ENCODE data around the gene GNB5.
"Not testable (repeated sequence)": the region's sequence is repeated elsewhere in the genome, so short reads cannot be mapped to it uniquely, and the experiment has no call there.

GNB5 gene

DNA sequence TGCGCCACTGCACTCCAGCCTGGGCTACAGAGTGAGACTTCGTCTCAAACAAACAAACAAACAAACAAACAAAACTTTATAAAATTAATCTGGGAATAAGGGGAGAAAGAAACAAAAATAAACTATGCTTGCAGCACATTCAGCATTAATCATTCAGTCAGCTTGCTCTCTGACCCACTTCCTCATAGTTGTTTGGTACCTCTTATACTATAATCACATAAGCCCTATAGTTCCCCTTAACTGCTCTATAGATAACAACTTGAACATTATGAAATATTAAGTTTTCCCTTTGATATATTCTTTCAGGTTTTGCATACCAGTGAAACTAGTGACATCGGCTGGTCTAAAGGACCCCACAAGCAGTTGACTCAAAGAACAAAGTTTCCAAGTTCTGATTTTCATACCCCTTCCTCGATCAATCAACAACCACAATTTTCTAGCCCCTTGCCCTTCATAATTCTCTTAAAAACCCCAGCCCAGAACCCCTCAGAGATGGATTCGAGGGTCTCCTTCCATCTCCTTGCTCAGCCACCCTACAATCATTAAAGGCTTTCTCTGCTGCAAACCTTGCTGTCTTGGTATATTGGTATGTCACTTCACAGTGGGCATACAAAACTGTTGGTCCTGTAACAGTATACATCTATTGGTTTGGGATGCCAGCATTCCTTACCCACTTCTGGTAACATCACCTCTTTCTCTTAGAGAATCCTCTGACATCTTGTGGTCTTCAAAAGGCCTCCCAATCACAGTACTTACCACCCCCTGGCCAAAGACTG is 105.0 kb downstream of the GNB5 start:
- TF ChIP-seq, protein P1, sequence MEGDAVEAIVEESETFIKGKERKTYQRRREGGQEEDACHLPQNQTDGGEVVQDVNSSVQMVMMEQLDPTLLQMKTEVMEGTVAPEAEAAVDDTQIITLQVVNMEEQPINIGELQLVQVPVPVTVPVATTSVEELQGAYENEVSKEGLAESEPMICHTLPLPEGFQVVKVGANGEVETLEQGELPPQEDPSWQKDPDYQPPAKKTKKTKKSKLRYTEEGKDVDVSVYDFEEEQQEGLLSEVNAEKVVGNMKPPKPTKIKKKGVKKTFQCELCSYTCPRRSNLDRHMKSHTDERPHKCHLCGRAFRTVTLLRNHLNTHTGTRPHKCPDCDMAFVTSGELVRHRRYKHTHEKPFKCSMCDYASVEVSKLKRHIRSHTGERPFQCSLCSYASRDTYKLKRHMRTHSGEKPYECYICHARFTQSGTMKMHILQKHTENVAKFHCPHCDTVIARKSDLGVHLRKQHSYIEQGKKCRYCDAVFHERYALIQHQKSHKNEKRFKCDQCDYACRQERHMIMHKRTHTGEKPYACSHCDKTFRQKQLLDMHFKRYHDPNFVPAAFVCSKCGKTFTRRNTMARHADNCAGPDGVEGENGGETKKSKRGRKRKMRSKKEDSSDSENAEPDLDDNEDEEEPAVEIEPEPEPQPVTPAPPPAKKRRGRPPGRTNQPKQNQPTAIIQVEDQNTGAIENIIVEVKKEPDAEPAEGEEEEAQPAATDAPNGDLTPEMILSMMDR (IDR thresholded peaks at IDR 0.05; ENCODE audit: low read depth, low read length): no peak
- Histone ChIP-seq H3K27me3 (no peaks in the 10 kb centered on the region), H3K36me3 (no peaks in the 10 kb centered on the region), H3K9me3 (no peaks in the 10 kb centered on the region; the same call in 1 of the 2 replicates), H3K4me3 (ENCODE audit: low read depth, low read length) (no peak overlapping the region), H3K4me1 (no peaks in the 10 kb centered on the region)
- no peak for DNase-seq

DNA sequence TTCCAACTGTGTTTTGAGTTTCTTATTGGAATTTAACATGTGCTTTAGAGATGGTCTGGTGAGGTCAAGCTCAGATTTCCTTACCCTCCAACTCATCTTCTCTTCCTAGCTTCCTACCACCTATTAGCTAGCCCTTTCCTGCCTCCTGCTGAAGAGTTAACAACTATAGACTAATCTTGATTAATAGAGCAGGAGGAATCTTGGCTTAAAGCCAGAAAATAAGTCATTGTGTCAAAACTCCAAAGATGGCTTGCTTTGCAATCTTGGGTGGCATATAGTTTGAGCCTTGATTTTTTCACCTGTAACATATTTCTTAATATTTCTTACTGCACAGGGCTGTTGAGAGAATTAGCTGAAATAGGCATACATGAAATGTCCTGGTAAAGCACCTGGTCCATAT is 105.9 kb downstream of the GNB5 start:
- H3K4me1 ChIP-seq: no peaks in the 10 kb centered on the region
- no peak overlapping the region for H3K4me3 ChIP-seq (ENCODE audit: low read depth, low read length)
- TF ChIP-seq, protein P1 (IDR thresholded peaks at IDR 0.05; ENCODE audit: low read depth, low read length): no peak
- no peak for DNase-seq
- H3K36me3 ChIP-seq: no peaks in the 10 kb centered on the region
- H3K9me3 ChIP-seq: no peaks in the 10 kb centered on the region; the same call in 1 of the 2 replicates
- H3K27me3 ChIP-seq: no peaks in the 10 kb centered on the region

DNA sequence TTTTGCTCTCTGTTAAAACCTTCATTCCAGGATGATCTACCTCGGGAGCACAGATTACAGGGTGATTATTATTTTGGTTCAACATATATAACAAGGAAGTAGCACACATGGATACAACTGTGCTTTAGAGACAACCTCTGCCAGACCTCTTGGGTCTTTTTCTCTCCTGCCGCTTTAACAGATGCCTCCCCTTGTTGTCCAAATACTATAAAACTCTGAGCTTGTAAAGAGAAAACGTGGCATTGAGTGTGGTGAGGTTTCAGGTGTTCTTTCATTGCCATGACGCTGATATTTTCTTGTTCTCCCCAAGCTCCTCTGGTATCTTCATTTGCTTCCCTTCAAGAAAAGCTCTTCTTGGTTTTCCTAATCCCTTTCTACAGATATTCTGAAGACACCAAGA is 107.6 kb downstream of the GNB5 start:
- Histone ChIP-seq H3K9me3 (no peaks in the 10 kb centered on the region; the same call in 1 of the 2 replicates), H3K4me1 (no peaks in the 10 kb centered on the region), H3K4me3 (ENCODE audit: low read depth, low read length) (no peak overlapping the region), H3K36me3 (no peaks in the 10 kb centered on the region), H3K27me3 (no peaks in the 10 kb centered on the region)
- TF ChIP-seq, protein P1 (IDR thresholded peaks at IDR 0.05; ENCODE audit: low read depth, low read length): no peak
- no peak for DNase-seq

DNA sequence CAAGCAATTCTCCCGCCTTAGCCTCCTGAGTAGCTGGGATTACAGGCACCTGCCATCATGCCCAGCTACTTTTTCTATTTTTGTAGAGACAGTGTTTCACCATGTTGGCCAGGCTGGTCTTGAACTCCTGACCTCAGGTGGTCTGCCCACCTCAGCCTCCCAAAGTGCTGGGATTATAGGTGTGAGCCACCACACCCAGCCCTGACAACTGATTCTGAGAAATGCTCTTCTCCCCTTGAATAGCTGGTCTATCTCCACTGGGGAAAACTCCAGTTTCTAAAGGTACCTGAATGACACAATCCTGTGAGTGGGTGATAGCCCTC is 108.2 kb downstream of the GNB5 start:
- not testable (repeated sequence) for H3K4me1 ChIP-seq; H3K9me3 ChIP-seq; H3K36me3 ChIP-seq; H3K27me3 ChIP-seq; H3K4me3 ChIP-seq (ENCODE audit: low read depth, low read length); DNase-seq

DNA sequence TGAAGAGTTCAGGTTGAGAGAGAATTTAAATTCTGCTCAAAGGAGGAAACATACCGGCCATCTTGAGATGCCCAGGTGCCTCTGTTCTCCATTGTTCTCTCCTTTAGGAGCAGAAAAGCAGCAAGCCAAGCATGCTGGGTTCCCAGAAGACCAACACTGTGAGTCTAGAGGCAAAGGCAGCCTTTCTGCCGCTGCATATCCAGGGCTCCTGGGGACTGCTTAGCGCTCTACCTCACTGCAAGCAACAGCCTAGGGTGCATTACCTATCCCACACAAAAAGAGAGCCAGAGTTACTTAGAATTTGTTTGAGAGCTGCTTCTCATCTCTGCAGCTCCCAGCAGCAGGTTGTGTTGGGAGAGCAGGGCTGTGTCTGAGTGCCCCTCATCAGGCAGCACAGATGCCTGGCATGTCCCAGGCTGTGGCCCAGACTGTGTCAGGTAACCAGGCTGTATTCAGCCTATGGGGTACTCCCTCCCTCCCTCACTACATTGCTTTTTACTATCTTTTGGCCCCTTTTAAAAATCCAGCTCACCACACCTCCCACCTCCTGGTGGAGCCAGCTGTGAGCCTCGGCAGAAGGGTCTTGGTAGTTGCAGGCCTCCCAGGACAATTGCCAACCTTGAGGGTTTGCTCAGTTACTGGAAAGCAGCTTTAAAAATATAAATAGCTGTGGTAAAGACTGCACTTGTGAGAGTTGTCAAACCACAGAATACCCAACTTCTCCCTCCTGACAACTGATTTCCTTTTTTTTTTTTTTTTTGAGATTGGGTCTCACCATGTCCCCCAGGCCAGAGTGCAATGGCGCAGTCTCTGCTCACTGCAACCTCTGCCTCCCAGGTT is 108.8 kb downstream of the GNB5 start:
- Histone ChIP-seq H3K4me1 (no peaks in the 10 kb centered on the region), H3K9me3 (no peaks in the 10 kb centered on the region; the same call in 1 of the 2 replicates), H3K4me3 (ENCODE audit: low read depth, low read length) (no peak overlapping the region), H3K27me3 (no peaks in the 10 kb centered on the region), H3K36me3 (no peaks in the 10 kb centered on the region)
- no peak for DNase-seq
- TF ChIP-seq, protein P1 (IDR thresholded peaks at IDR 0.05; ENCODE audit: low read depth, low read length): no peak

- Histone ChIP-seq H3K27me3 (no peaks in the 10 kb centered on the region), H3K36me3 (no peaks in the 10 kb centered on the region), H3K4me3 (ENCODE audit: low read depth, low read length) (no peak overlapping the region), H3K9me3 (no peaks in the 10 kb centered on the region), H3K4me1 (no peaks in the 10 kb centered on the region)
- TF ChIP-seq, protein P1 (IDR thresholded peaks at IDR 0.05; ENCODE audit: low read depth, low read length): no peak
- no peak for DNase-seq
Measured at GRCh38 chr15:52080706-52081392, 110.3 kb downstream of the GNB5 start.
